Measurements from ENCODE around the gene PBX1.

- TF ChIP-seq CTCF (conservative IDR thresholded peaks at IDR 0.05; ENCODE audit: low read depth in 2 of 2) (peak; percentile 18 to 19; a peak in 1 of 4 replicates), POLR2AphosphoS5 (IDR thresholded peaks at IDR 0.05; ENCODE audit: low read depth) (no peak)
Measured at GRCh38 chr1:164602480-164603093, 43.6 kb downstream of the PBX1 start.

Data from GM23338 (cell line).